HEK293 (cell line): ENCODE measurements around the gene NUDCD2.

Source experiments
- CTCF ChIP-seq: fragments of 450-650 bp; formaldehyde crosslinking; IDR thresholded peaks from 2 replicates; pipeline ENCODE4 v1.5.1; 2016; ENCODE audit warnings: missing biosample characterization, missing genetic modification characterization
- EGR2 ChIP-seq: fragments of 450-650 bp; formaldehyde crosslinking; IDR thresholded peaks from 2 replicates; pipeline ENCODE4 v1.5.1; 2016; ENCODE audit warnings: low read depth, missing biosample characterization, missing genetic modification characterization
- KLF10 ChIP-seq: fragments of 450-650 bp; IDR thresholded peaks from 2 replicates; pipeline ENCODE4 v1.5.1; 2018; ENCODE audit warnings: missing biosample characterization, mild to moderate bottlenecking, missing genetic modification characterization
- KLF17 ChIP-seq: fragments of 450-650 bp; formaldehyde crosslinking; IDR thresholded peaks from 2 replicates; pipeline ENCODE4 v1.5.1; 2016; ENCODE audit warnings: missing biosample characterization, missing genetic modification characterization
- PATZ1 ChIP-seq: fragments of 450-650 bp; formaldehyde crosslinking; IDR thresholded peaks from 2 replicates; pipeline ENCODE4 v1.5.1; 2016; ENCODE audit warnings: missing biosample characterization, missing genetic modification characterization
- PRDM1 ChIP-seq: fragments of 450-650 bp; formaldehyde crosslinking; IDR thresholded peaks from 2 replicates; pipeline ENCODE4; 2016; ENCODE audit warnings: missing biosample characterization, missing genetic modification characterization
- SP3 ChIP-seq: fragments of 450-650 bp; formaldehyde crosslinking; IDR thresholded peaks from 2 replicates; pipeline ENCODE4 v1.5.1; 2016; ENCODE audit warnings: missing biosample characterization, missing genetic modification characterization
- YY1 ChIP-seq: fragments of 450-650 bp; formaldehyde crosslinking; IDR thresholded peaks from 2 replicates; pipeline ENCODE4 v1.5.1; 2018; ENCODE audit warnings: missing biosample characterization, missing genetic modification characterization
- ZBTB1 ChIP-seq: fragments of 450-650 bp; formaldehyde crosslinking; IDR thresholded peaks from 2 replicates; pipeline ENCODE4 v1.5.1; 2016; ENCODE audit warnings: missing biosample characterization, missing genetic modification characterization
- ZBTB10 ChIP-seq: fragments of 450-650 bp; formaldehyde crosslinking; IDR thresholded peaks from 2 replicates; pipeline ENCODE4 v1.5.1; 2016; ENCODE audit warnings: missing biosample characterization, missing genetic modification characterization
- ZBTB17 ChIP-seq: fragments of 450-650 bp; formaldehyde crosslinking; IDR thresholded peaks from 2 replicates; pipeline ENCODE4 v1.5.1; 2016; ENCODE audit warnings: missing biosample characterization, missing genetic modification characterization
- ZBTB20 ChIP-seq: fragments of 450-650 bp; formaldehyde crosslinking; IDR thresholded peaks from 2 replicates; pipeline ENCODE4 v1.5.1; 2016; ENCODE audit warnings: missing biosample characterization, missing genetic modification characterization
- ZBTB26 ChIP-seq: fragments of 450-650 bp; formaldehyde crosslinking; optimal IDR thresholded peaks from 2 replicates; pipeline ENCODE3; 2016; ENCODE audit warnings: missing biosample characterization, mild to moderate bottlenecking, missing genetic modification characterization
- ZFP37 ChIP-seq: fragments of 450-650 bp; formaldehyde crosslinking; IDR thresholded peaks from 2 replicates; pipeline ENCODE4 v1.5.1; 2016; ENCODE audit warnings: missing biosample characterization, missing genetic modification characterization
- ZFP69B ChIP-seq: fragments of 450-650 bp; formaldehyde crosslinking; IDR thresholded peaks from 2 replicates; pipeline ENCODE4 v1.5.1; 2016; ENCODE audit warnings: missing biosample characterization, missing genetic modification characterization
- ZNF146 ChIP-seq: fragments of 450-650 bp; formaldehyde crosslinking; IDR thresholded peaks from 2 replicates; pipeline ENCODE4 v1.5.1; 2016; ENCODE audit warnings: missing biosample characterization, missing genetic modification characterization
- ZNF157 ChIP-seq: fragments of 450-650 bp; formaldehyde crosslinking; IDR thresholded peaks from 2 replicates; pipeline ENCODE4 v1.5.1; 2016; ENCODE audit warnings: missing biosample characterization, missing genetic modification characterization
- ZNF202 ChIP-seq: fragments of 450-650 bp; formaldehyde crosslinking; IDR thresholded peaks from 2 replicates; pipeline ENCODE4 v1.5.1; 2016; ENCODE audit warnings: missing biosample characterization, missing genetic modification characterization, borderline replicate concordance
- ZNF280D ChIP-seq: fragments of 450-650 bp; formaldehyde crosslinking; IDR thresholded peaks from 2 replicates; pipeline ENCODE4 v1.5.1; 2016; ENCODE audit warnings: missing biosample characterization, missing genetic modification characterization
- ZNF501 ChIP-seq: fragments of 450-650 bp; formaldehyde crosslinking; IDR thresholded peaks from 2 replicates; pipeline ENCODE4 v1.5.1; 2016; ENCODE audit warnings: missing biosample characterization, missing genetic modification characterization
- ZNF580 ChIP-seq: fragments of 450-650 bp; formaldehyde crosslinking; IDR thresholded peaks from 2 replicates; pipeline ENCODE4 v1.5.1; 2016; ENCODE audit warnings: missing biosample characterization, missing genetic modification characterization
- ZNF600 ChIP-seq: fragments of 450-650 bp; formaldehyde crosslinking; IDR thresholded peaks from 2 replicates; pipeline ENCODE4 v1.5.1; 2016; ENCODE audit warnings: missing biosample characterization, missing genetic modification characterization
- ZNF610 ChIP-seq: fragments of 450-650 bp; formaldehyde crosslinking; IDR thresholded peaks from 2 replicates; pipeline ENCODE4 v1.5.1; 2016; ENCODE audit warnings: missing biosample characterization, missing genetic modification characterization, borderline replicate concordance
- ZNF776 ChIP-seq: fragments of 450-650 bp; formaldehyde crosslinking; IDR thresholded peaks from 2 replicates; pipeline ENCODE4 v1.5.0; 2017; ENCODE audit warnings: missing biosample characterization, missing genetic modification characterization, borderline replicate concordance
- ZSCAN18 ChIP-seq: fragments of 450-650 bp; formaldehyde crosslinking; IDR thresholded peaks from 2 replicates; pipeline ENCODE4 v1.5.1; 2016; ENCODE audit warnings: missing biosample characterization, missing genetic modification characterization

Gene NUDCD2

GRCh38 chr5:163459819-163460561, at the start of gene NUDCD2 (continued):
- TF ChIP-seq PRDM1 (tag by site-specific recombination) (0 out of 2 replicates have a peak, but pooled peaks have one; percentile 39), ZNF776 (tag by site-specific recombination) (no peak), ZNF610 (tag by site-specific recombination) (peak; percentile 66; the same call in 1 of the 2 replicates), KLF17 (tag by site-specific recombination) (peak; percentile 59; the same call in 1 of the 2 replicates), ZNF580 (no peak), ZSCAN18 (tag by site-specific recombination) (no peak), ZNF146 (no peak; the same call in 1 of the 2 replicates), ZNF600 (tag by site-specific recombination) (peak; percentile 86), EGR2 (tag by site-specific recombination) (peak; percentile 66; the same call in 1 of the 2 replicates), ZBTB26 (peak; percentile 96), ZNF501 (tag by site-specific recombination) (peak; percentile 98; the same call in 1 of the 2 replicates), ZNF157 (tag by site-specific recombination) (no peak), ZBTB17 (peak; percentile 68), SP3 (peak; percentile 35), YY1 (tag by site-specific recombination) (peak; percentile 60; the same call in 1 of the 2 replicates), ZNF280D (no peak), CTCF (tag by site-specific recombination) (peak; percentile 89), PATZ1 (peak; percentile 67), KLF10 (tag by site-specific recombination) (no peak), ZBTB20 (tag by site-specific recombination) (peak; percentile 63; the same call in 1 of the 2 replicates), ZFP37 (tag by site-specific recombination) (peak; percentile 85; the same call in 1 of the 2 replicates), ZBTB1 (0 out of 2 replicates have a peak, but pooled peaks have one; percentile 15), ZBTB10 (no peak; the same call in 1 of the 2 replicates), ZNF202 (tag by site-specific recombination) (no peak), ZFP69B (tag by site-specific recombination) (peak; percentile 47; the same call in 1 of the 2 replicates)
